Upper lobe of left lung (tissue), 4 donors: ENCODE measurements around the gene AHRR.

Experiments used
- CTCF ChIP-seq, 6 experiments: fragments of 450-650 bp in 4 of 6; fragments of 200-600 bp in 2 of 6; sonication (generic) in 2 of 6; IDR thresholded peaks; one replicate each; pipeline ENCODE4 v1.5.1; 2016 to 2019; ENCODE audit warnings: antibody characterized with exemption in 6 of 6
- EP300 ChIP-seq, 4 donors: sonication (generic); formaldehyde crosslinking; IDR thresholded peaks; one replicate each; pipeline ENCODE4 v1.5.1; 2017; ENCODE audit warnings: antibody characterized with exemption in 4 of 4, control low read depth in 2 of 4
- POLR2A ChIP-seq, 4 donors: fragments of 450-650 bp; IDR thresholded peaks; one replicate each; pipeline ENCODE4 v1.5.1; 2016 to 2017; ENCODE audit warnings: antibody characterized with exemption in 4 of 4, mild to moderate bottlenecking in 2 of 4
- POLR2AphosphoS5 ChIP-seq, 2 donors: sonication (generic); formaldehyde crosslinking; IDR thresholded peaks; one replicate each; pipeline ENCODE4 v1.5.1; 2017; ENCODE audit warnings: antibody characterized with exemption in 2 of 2

- TF ChIP-seq CTCF (IDR thresholded peaks at IDR 0.05) (no peak), POLR2A (IDR thresholded peaks at IDR 0.05) (no peak), POLR2AphosphoS5 (IDR thresholded peaks at IDR 0.05) (no peak), EP300 (IDR thresholded peaks at IDR 0.05) (no peak)
Measured at GRCh38 chr5:482021-482420, 160.5 kb downstream of the AHRR start.
